Suprapubic skin (tissue), 3 donors: ENCODE data around the gene SHC2.

Experiments used
- POLR2A ChIP-seq, 2 donors: fragments of 450-650 bp; IDR thresholded peaks; one replicate each; pipeline ENCODE4 v1.6.1; 2017; ENCODE audit warnings: antibody characterized with exemption in 2 of 2, mild to moderate bottlenecking in 2 of 2, moderate library complexity in 2 of 2
- TF ChIP-seq, protein P1 (sequence below), 2 donors: fragments of 200-600 bp in 1 of 2; fragments of 450-650 bp in 1 of 2; sonication (generic) in 1 of 2; IDR thresholded peaks; one replicate each; pipeline ENCODE4 v1.5.1; 2016 to 2019; ENCODE audit warnings: antibody characterized with exemption in 2 of 2, mild to moderate bottlenecking in 1 of 2, moderate library complexity in 1 of 2

DNA sequence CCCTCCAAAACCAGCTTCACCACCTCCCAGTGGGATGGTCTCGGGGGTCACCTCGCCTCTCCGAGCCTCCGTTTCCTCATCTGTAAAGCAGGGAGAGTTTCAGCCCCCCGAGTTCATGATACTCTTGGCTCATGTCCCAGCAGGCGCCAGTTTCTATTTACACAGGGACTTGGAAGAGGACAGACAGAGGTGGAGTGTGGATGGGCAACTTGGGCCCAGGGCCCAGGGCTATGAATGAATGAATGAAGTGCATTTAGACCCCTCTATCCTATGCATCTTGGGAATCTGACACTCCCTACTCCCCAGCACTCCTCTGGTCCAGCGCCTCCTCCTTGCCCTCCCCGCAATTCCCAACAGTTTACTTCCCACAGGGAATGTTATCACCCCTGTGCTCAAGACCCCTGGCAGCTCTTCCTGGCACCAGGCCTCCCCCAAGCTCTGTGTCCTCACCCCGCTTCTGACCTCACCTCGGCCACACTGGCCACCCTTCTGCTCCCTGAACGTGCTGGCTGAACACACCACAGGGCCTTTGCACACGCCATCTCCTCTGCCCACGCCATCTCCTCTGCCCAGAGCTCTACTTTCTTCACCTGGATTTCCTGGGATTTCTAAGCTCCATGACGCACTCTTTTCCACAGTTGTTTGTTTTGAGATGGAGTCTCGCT is 46.9 kb downstream of the SHC2 start:
- no peak for TF ChIP-seq POLR2A (IDR thresholded peaks at IDR 0.05)
- TF ChIP-seq, protein P1, sequence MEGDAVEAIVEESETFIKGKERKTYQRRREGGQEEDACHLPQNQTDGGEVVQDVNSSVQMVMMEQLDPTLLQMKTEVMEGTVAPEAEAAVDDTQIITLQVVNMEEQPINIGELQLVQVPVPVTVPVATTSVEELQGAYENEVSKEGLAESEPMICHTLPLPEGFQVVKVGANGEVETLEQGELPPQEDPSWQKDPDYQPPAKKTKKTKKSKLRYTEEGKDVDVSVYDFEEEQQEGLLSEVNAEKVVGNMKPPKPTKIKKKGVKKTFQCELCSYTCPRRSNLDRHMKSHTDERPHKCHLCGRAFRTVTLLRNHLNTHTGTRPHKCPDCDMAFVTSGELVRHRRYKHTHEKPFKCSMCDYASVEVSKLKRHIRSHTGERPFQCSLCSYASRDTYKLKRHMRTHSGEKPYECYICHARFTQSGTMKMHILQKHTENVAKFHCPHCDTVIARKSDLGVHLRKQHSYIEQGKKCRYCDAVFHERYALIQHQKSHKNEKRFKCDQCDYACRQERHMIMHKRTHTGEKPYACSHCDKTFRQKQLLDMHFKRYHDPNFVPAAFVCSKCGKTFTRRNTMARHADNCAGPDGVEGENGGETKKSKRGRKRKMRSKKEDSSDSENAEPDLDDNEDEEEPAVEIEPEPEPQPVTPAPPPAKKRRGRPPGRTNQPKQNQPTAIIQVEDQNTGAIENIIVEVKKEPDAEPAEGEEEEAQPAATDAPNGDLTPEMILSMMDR (IDR thresholded peaks at IDR 0.05): no peak
